ENCODE measurements around the gene MLST8.

The MLST8 gene

DNA sequence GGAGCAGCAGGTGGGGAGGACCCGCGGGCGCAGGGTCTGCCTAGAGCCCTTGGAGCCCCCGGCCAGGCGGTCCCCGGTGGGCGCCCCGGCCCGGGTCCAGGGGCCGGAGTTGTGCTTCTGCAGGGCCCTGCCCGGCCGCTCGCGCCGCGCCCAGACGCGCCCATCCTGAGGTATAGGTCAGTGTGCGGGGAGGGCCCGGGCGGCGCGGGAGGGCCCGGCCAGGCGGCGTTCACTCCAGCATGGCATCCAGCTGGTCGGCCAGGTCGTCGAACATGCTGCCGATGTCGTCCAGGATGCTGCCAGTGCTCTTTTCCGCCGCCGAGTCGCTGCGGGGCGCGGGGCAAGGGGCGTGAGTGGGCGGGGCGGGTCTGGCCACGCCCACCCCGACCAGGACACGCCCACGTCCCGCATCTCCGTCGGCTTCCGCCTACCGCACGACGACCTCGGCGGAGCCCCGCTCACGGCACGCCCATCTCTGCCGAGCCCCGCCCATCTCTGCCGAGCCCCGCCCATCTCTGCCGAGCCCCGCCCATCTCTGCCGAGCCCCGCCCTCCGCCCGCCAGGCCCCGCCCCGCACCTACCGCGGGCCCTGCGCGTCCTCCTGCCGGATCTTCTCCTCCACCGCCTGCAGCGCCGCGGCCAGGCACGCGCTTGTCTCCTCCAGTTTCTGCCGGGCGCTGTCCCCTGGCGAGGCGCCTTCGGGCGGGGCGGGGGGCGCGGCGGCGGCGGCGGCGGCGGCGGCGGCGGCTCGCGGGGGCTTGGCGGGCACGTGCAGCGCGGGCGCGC, 26.7 kb upstream of the MLST8 start:
- TF ChIP-seq, protein P1, sequence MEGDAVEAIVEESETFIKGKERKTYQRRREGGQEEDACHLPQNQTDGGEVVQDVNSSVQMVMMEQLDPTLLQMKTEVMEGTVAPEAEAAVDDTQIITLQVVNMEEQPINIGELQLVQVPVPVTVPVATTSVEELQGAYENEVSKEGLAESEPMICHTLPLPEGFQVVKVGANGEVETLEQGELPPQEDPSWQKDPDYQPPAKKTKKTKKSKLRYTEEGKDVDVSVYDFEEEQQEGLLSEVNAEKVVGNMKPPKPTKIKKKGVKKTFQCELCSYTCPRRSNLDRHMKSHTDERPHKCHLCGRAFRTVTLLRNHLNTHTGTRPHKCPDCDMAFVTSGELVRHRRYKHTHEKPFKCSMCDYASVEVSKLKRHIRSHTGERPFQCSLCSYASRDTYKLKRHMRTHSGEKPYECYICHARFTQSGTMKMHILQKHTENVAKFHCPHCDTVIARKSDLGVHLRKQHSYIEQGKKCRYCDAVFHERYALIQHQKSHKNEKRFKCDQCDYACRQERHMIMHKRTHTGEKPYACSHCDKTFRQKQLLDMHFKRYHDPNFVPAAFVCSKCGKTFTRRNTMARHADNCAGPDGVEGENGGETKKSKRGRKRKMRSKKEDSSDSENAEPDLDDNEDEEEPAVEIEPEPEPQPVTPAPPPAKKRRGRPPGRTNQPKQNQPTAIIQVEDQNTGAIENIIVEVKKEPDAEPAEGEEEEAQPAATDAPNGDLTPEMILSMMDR (IDR thresholded peaks at IDR 0.05) = no peak
- Histone ChIP-seq H3K36me3 (peaks cover 48% of the 10 kb centered on the region), H3K27me3 (peaks cover 14% of the 10 kb centered on the region), H3K4me3 (ENCODE audit: low read depth in 1 of 2, low read length in 1 of 2) (no peak overlapping the region), H3K9me3 (no peaks in the 10 kb centered on the region), H3K4me1 (ENCODE audit: control insufficient read depth in 1 of 2, insufficient read depth in 1 of 2, low read depth in 1 of 2, low read length in 1 of 2) (no peaks in the 10 kb centered on the region), H3K27ac (no peak overlapping the region)

DNA sequence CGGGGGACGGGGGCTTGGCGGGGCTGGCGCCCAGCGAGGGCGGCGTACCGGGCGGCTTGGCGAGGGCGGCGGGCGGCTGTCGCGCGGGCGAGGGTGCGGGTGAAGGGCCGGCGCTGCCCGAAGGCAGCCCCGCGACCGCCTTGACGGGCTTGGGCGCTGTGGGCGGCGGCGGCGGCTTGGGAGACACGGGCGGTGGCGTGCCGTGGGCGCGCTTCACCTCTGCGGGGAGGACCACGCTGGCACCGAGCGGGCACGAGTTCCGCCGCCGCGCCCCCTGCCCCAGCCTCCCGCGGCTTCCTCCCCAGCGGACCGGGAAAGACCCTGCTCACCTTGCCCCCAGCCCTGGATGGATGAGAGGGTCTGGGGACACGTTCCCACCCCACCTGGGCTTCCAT, 26.1 kb upstream of the MLST8 start:
- H3K4me1 ChIP-seq (ENCODE audit: control insufficient read depth in 1 of 2, insufficient read depth in 1 of 2, low read depth in 1 of 2, low read length in 1 of 2) = no peaks in the 10 kb centered on the region
- no peak overlapping the region for H3K27ac ChIP-seq
- no peak overlapping the region for H3K4me3 ChIP-seq (ENCODE audit: low read depth in 1 of 2, low read length in 1 of 2)
- H3K36me3 ChIP-seq = peaks cover 42% of the 10 kb centered on the region
- H3K27me3 ChIP-seq = peaks cover 14% of the 10 kb centered on the region
- TF ChIP-seq, protein P1 (IDR thresholded peaks at IDR 0.05) = no peak
- H3K9me3 ChIP-seq = no peaks in the 10 kb centered on the region

DNA sequence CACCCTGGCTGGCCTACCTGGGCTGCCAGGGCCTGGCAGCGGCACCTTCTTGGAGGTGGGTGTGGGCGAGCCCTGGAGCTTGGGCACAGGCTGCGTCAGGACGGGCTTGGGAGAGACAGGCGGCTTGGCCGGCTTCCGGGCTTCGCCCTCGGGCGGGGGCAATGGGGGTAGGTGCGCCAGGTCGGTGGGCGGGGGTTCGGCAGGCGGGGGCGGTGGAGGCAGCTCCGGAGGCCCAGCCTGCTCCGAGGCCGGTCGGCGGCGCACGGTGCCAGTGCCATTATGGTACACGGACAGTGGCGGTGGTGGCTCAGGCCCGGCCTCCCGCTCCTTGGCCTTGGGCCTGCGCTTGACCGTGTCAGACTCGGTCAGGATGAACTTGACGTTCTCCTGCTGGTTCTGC, 25.7 kb upstream of the MLST8 start:
- Histone ChIP-seq H3K27ac (no peak overlapping the region), H3K27me3 (peaks cover 14% of the 10 kb centered on the region), H3K36me3 (peaks cover 37% of the 10 kb centered on the region), H3K4me1 (ENCODE audit: control insufficient read depth in 1 of 2, insufficient read depth in 1 of 2, low read depth in 1 of 2, low read length in 1 of 2) (no peaks in the 10 kb centered on the region), H3K9me3 (no peaks in the 10 kb centered on the region), H3K4me3 (ENCODE audit: low read depth in 1 of 2, low read length in 1 of 2) (no peak overlapping the region)
- TF ChIP-seq, protein P1 (IDR thresholded peaks at IDR 0.05) = no peak

DNA sequence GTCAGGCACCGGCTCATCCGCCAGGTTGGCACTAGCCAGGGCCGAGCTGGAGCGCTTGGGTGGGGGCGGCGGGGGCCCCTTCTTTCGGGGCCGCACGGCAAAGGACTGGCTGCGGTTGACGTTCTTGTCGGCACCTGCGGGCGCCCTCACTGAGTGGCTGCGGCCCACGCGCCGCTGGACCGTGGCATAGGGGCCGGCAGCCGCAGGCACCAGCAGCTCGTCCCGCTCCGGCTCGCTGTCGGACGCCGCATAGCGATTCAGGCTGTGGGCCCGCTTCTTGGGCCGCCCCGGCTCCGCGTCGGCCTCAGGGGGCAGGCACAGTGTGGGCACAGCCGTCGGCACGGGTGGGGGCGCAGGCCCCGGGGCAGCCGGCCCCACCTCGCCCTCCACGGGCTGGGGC, 24.8 kb upstream of the MLST8 start:
- TF ChIP-seq, protein P1 (IDR thresholded peaks at IDR 0.05) = no peak

DNA sequence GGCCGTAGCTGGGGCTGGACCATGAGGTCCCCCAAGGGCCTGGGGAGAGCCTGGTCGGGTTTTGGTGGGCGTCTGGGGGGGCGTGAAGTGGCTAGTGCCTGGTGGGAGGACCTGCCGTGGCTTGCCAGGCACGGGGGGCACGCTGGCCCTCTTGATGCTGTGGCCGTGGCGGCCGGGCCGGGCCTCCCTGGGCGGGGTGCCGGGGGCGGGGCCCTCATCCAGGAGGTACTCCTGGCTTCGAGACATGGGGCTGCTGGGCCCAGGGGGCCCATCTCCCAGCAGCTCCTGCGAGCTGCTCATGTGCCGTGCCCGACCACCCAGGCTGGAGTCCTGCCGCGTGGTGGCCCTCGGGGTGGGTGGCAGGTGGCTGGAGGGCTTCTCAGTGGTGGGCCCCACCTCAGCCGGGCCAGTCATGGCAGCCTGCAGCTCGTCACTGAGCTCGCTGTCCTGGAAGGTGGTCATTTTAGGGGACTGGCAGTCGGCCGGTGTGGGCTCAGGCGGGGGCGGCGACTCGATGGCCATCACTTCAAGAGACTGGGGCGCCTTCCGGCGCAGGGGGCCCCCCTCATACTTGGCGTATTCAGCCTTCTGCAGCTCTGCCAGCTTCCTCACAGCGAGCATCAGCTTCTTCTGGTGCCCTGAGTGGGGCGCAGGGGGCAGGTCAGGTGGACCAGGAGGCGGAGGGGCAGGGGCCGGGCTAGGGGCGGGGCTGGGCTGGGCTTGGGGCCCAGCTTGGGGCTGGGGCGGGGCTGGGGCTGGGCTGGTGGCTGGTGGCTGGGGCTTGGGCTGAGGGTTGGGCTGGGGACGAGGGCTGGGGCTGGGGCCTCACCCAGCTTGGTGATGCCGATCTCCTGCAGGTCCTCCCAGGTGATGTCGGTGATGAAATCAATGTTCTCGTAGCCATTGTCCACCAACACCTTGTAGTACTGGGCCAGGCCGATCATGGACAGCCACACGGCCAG, 24.0 kb upstream of the MLST8 start:
- Histone ChIP-seq H3K27ac (no peak overlapping the region), H3K27me3 (peaks cover 14% of the 10 kb centered on the region), H3K4me3 (ENCODE audit: low read depth in 1 of 2, low read length in 1 of 2) (no peak overlapping the region), H3K4me1 (ENCODE audit: control insufficient read depth in 1 of 2, insufficient read depth in 1 of 2, low read depth in 1 of 2, low read length in 1 of 2) (no peaks in the 10 kb centered on the region), H3K9me3 (no peaks in the 10 kb centered on the region), H3K36me3 (peaks cover 21% of the 10 kb centered on the region)
- TF ChIP-seq, protein P1 (IDR thresholded peaks at IDR 0.05) = no peak

More for the DNA sequence above, 24.8 kb upstream of the MLST8 start:
- H3K27ac ChIP-seq = no peak overlapping the region
- H3K4me3 ChIP-seq (ENCODE audit: low read depth in 1 of 2, low read length in 1 of 2) = no peak overlapping the region
- H3K27me3 ChIP-seq = peaks cover 14% of the 10 kb centered on the region
- no peaks in the 10 kb centered on the region for H3K4me1 ChIP-seq (ENCODE audit: control insufficient read depth in 1 of 2, insufficient read depth in 1 of 2, low read depth in 1 of 2, low read length in 1 of 2)
- H3K9me3 ChIP-seq = no peaks in the 10 kb centered on the region
- H3K36me3 ChIP-seq = peaks cover 29% of the 10 kb centered on the region
